Stimulated activated CD4-positive, alpha-beta T cell treated with anti-CD3 and anti-CD28 coated beads, Interleukin-4, amount 100 ng/mL, for 1 hour (primary cell): ENCODE data around the gene KIAA0232.
A peak's percentile ranks its signal among the peaks of the same experiment; 100 is the strongest.
"Not testable (repeated sequence)": the region's sequence is repeated elsewhere in the genome, so short reads cannot be mapped to it uniquely, and the experiment has no call there.

Experiments
- DNase-seq: peaks from one replicate; pipeline ENCODE4 v3.0.0-alpha.2; 2020

KIAA0232 gene

GRCh38 chr4:6907658-6908191 lies 125.2 kb downstream of the KIAA0232 start:
- no peak for DNase-seq

- no peak for DNase-seq
These were observed 126.0 kb downstream of the KIAA0232 start for GRCh38 chr4:6908432-6909112.

GRCh38 chr4:6909113-6909969 lies 126.8 kb downstream of the KIAA0232 start, which contains the start of gene TBC1D14:
TSS of gene TBC1D14 (plus strand) at chr4:6909826. CDS start at chr4:6923390, 13,564 bp downstream.
- peak; percentile 86 for DNase-seq

GRCh38 chr4:6909970-6910339 lies 127.4 kb downstream of the KIAA0232 start:
- DNase-seq = peak; percentile 56

- no peak for DNase-seq
These were observed 127.9 kb downstream of the KIAA0232 start for GRCh38 chr4:6910340-6910959.

- no peak for DNase-seq
These were observed 128.7 kb downstream of the KIAA0232 start for GRCh38 chr4:6910960-6911874.

GRCh38 chr4:6911917-6912316 lies 129.4 kb downstream of the KIAA0232 start:
- DNase-seq = not testable (repeated sequence)

GRCh38 chr4:6912441-6912840 lies 129.9 kb downstream of the KIAA0232 start:
- no peak for DNase-seq

- DNase-seq = no peak
These were observed 130.9 kb downstream of the KIAA0232 start for GRCh38 chr4:6913350-6913905.

GRCh38 chr4:6914448-6914847 lies 131.9 kb downstream of the KIAA0232 start:
- DNase-seq = no peak

- no peak for DNase-seq
These were observed 132.8 kb downstream of the KIAA0232 start for GRCh38 chr4:6915041-6916005.

- DNase-seq = no peak
These were observed 133.6 kb downstream of the KIAA0232 start for GRCh38 chr4:6916069-6916586.

GRCh38 chr4:6916587-6917460 lies 134.3 kb downstream of the KIAA0232 start:
- peak; percentile 40 for DNase-seq

- DNase-seq = peak; percentile 43
These were observed 135.1 kb downstream of the KIAA0232 start for GRCh38 chr4:6917461-6918271.

- DNase-seq = no peak
These were observed 135.8 kb downstream of the KIAA0232 start for GRCh38 chr4:6918338-6918737.

- no peak for DNase-seq
These were observed 137.6 kb downstream of the KIAA0232 start for GRCh38 chr4:6920171-6920570.

- no peak for DNase-seq
These were observed 141.0 kb downstream of the KIAA0232 start for GRCh38 chr4:6923507-6923906.

GRCh38 chr4:6924361-6924779 lies 141.8 kb downstream of the KIAA0232 start:
- no peak for DNase-seq
